Panc1 (cell line): Measurements from ENCODE around the gene ARHGAP4. TPM values are rescaled to one million over a fixed set of nuclear protein-coding genes. Genes with fewer than 3 reads are reported as not detected.

Experiments used
- ATAC-seq: fragments of 200-7000 bp; cut with Tn5 transposase; 2 replicates; pipeline ENCODE4 v1.9.1; 2020; ENCODE audit warnings: mild to moderate bottlenecking, moderate library complexity
- BruUV-seq: library from RNA; stranded (reverse); fragments of 400-500 nt; replicated peaks from 2 replicates; lab custom pipeline; 2021; lab: Mats Ljungman, UMichigan
- CTCF ChIA-PET: fragments of 300-600 bp; sonication (Branson Sonifier 250); formaldehyde crosslinking; loops from one replicate; lab custom pipeline; 2022; ENCODE audit warnings: antibody characterized with exemption; lab: Charles Lee
- POLR2A ChIA-PET: fragments of 300-600 bp; sonication (Branson Sonifier 250); formaldehyde crosslinking; loops from one replicate; lab custom pipeline; 2022; ENCODE audit warnings: antibody characterized with exemption; lab: Charles Lee
- DNase-seq: peaks from one replicate; pipeline ENCODE4 v3.0.0-alpha.2; 2010; ENCODE audit warnings: low read depth, low spot score
- H3K27ac ChIP-seq: 2 replicates; pipeline ENCODE4 v1.5.1; 2011; ENCODE audit warnings: mild to moderate bottlenecking, low read length, inconsistent platforms
- H3K27me3 ChIP-seq: fragments of 200-500 bp; sonication (Bioruptor generic); 2 replicates; pipeline ENCODE4 v1.6.0; 2014; ENCODE audit warnings: low read length, inconsistent platforms; ENCODE audit not compliant: control insufficient read depth, insufficient read depth
- H3K36me3 ChIP-seq: fragments of 200-500 bp; sonication (Bioruptor generic); 2 replicates; pipeline ENCODE4 v1.5.1; 2014; ENCODE audit warnings: inconsistent platforms, mild to moderate bottlenecking, low read length, moderate library complexity; ENCODE audit not compliant: control insufficient read depth, insufficient read depth
- H3K4me1 ChIP-seq: 2 replicates; pipeline ENCODE4 v1.5.1; 2011; ENCODE audit warnings: inconsistent platforms, mild to moderate bottlenecking, low read length, moderate library complexity; ENCODE audit not compliant: control insufficient read depth, insufficient read depth
- H3K4me3 ChIP-seq, 2 experiments: 2 replicates each; pipeline ENCODE4 v1.5.1; 2011 to 2012; ENCODE audit warnings: low read depth in 2 of 2, low read length in 2 of 2, mild to moderate bottlenecking in 2 of 2, inconsistent platforms in 1 of 2, moderate library complexity in 1 of 2
- H3K9me3 ChIP-seq: fragments of 200-500 bp; sonication (Bioruptor generic); 2 replicates; pipeline ENCODE4 v1.5.1; 2014; ENCODE audit warnings: low read depth, mild to moderate bottlenecking, inconsistent platforms, low read length, moderate library complexity; ENCODE audit not compliant: control insufficient read depth, insufficient read depth
- POLR2AphosphoS5 ChIP-seq: IDR thresholded peaks from 2 replicates; pipeline ENCODE4 v1.6.1; 2012; ENCODE audit warnings: mild to moderate bottlenecking, low read depth, low read length, moderate library complexity
- SIN3A ChIP-seq: IDR thresholded peaks from 2 replicates; pipeline ENCODE4 v1.6.1; 2012; ENCODE audit warnings: low read depth, mild to moderate bottlenecking, low read length, moderate library complexity, borderline replicate concordance; ENCODE audit not compliant: insufficient read depth
- TCF7L2 ChIP-seq: IDR thresholded peaks from 2 replicates; pipeline ENCODE4 v1.6.1; 2011; ENCODE audit warnings: mild to moderate bottlenecking, low read depth, low read length, inconsistent platforms
- in situ Hi-C: cut with HindIII; loops from 2 replicates; pipeline ENCODE4 v1.10.0; 2016; ENCODE audit warnings: low sequenced_read_pairs, low pct_unique_long_range_greater_than_20kb
- intact Hi-C: fragments of 100-400 bp; cut with micrococcal nuclease; formaldehyde crosslinking; loops from one replicate; pipeline ENCODE4 v1.10.0; 2022; ENCODE audit not compliant: unreplicated experiment
- total RNA-seq: library from RNA; stranded (reverse); gene quantifications from one replicate; pipeline ENCODE4 v1.2.1, GENCODE V29; 2021; ENCODE audit not compliant: unreplicated experiment
- TF ChIP-seq, protein P1 (sequence below), 2 experiments: IDR thresholded peaks; 2 replicates each; pipeline ENCODE4 v1.6.1; 2011 to 2012; ENCODE audit warnings: low read depth in 2 of 2, control low read depth in 1 of 2, low read length in 1 of 2, mild to moderate bottlenecking in 1 of 2, moderate library complexity in 1 of 2; ENCODE audit not compliant: insufficient read depth in 1 of 2
- TF ChIP-seq, protein P2 (sequence below): fragments of 450-650 bp; IDR thresholded peaks from 2 replicates; pipeline ENCODE4 v1.5.1; 2017; ENCODE audit warnings: mild to moderate bottlenecking

Gene ARHGAP4
- total RNA-seq, 1 experiment from 2014 or later: 225 TPM

DNA sequence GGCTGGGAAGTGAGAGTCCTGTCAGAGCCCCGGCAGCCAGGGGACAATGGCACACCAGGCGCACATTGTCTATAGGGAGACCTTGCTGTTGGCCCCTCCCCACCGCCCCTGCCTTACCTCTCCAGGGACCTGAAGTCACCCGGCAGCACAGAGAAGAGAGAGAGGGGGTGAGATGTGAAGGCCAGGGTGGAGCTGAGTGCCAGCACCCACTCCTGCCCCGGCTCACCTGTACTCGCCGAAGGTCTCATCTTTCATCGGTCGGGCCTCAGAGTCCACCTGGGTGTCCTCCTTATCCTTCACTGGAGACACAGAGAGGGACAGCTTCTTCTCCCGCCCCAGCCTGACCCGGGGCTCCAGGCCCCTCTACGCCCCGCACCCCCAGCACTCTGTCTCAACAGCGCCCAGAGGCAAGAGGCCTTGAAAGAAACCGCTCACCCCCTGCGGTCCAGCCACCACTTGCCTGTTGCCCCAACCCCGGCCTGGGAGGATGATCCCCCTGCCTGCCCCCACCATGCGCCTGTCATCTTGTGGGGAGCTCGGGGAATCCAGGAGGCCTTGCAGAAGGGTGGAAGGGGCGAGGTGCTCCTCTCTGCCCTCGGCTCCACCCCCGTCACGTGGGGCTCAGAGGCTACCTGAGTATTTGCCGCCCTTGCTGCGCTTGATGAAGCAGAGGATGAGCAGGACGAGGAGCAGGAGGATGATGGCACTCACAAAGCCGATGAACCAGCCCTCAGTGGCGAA lies 62.6 kb downstream of the ARHGAP4 start:
- H3K27me3 ChIP-seq: no peaks in the 10 kb centered on the region
- ChIA-PET CTCF (no interaction called here), POLR2A (no interaction called here)
- H3K9me3 ChIP-seq: no peaks in the 10 kb centered on the region
- DNase-seq (no peak), ATAC-seq (no peak)
- H3K36me3 ChIP-seq: no peaks in the 10 kb centered on the region
- intact Hi-C loops: no loop called here
- BruUV-seq: no TSS peak
- in situ Hi-C loops: no loop called here
- H3K4me3 ChIP-seq: no peak overlapping the region
- H3K4me1 ChIP-seq: no peaks in the 10 kb centered on the region
- TF ChIP-seq, protein P1, sequence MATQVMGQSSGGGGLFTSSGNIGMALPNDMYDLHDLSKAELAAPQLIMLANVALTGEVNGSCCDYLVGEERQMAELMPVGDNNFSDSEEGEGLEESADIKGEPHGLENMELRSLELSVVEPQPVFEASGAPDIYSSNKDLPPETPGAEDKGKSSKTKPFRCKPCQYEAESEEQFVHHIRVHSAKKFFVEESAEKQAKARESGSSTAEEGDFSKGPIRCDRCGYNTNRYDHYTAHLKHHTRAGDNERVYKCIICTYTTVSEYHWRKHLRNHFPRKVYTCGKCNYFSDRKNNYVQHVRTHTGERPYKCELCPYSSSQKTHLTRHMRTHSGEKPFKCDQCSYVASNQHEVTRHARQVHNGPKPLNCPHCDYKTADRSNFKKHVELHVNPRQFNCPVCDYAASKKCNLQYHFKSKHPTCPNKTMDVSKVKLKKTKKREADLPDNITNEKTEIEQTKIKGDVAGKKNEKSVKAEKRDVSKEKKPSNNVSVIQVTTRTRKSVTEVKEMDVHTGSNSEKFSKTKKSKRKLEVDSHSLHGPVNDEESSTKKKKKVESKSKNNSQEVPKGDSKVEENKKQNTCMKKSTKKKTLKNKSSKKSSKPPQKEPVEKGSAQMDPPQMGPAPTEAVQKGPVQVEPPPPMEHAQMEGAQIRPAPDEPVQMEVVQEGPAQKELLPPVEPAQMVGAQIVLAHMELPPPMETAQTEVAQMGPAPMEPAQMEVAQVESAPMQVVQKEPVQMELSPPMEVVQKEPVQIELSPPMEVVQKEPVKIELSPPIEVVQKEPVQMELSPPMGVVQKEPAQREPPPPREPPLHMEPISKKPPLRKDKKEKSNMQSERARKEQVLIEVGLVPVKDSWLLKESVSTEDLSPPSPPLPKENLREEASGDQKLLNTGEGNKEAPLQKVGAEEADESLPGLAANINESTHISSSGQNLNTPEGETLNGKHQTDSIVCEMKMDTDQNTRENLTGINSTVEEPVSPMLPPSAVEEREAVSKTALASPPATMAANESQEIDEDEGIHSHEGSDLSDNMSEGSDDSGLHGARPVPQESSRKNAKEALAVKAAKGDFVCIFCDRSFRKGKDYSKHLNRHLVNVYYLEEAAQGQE (IDR thresholded peaks at IDR 0.05; ENCODE audit: insufficient read depth in 1 of 2, low read depth in 2 of 2, low read length in 1 of 2): no peak
- TF ChIP-seq POLR2AphosphoS5: no peak
- TF ChIP-seq, protein P2, sequence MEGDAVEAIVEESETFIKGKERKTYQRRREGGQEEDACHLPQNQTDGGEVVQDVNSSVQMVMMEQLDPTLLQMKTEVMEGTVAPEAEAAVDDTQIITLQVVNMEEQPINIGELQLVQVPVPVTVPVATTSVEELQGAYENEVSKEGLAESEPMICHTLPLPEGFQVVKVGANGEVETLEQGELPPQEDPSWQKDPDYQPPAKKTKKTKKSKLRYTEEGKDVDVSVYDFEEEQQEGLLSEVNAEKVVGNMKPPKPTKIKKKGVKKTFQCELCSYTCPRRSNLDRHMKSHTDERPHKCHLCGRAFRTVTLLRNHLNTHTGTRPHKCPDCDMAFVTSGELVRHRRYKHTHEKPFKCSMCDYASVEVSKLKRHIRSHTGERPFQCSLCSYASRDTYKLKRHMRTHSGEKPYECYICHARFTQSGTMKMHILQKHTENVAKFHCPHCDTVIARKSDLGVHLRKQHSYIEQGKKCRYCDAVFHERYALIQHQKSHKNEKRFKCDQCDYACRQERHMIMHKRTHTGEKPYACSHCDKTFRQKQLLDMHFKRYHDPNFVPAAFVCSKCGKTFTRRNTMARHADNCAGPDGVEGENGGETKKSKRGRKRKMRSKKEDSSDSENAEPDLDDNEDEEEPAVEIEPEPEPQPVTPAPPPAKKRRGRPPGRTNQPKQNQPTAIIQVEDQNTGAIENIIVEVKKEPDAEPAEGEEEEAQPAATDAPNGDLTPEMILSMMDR: no peak
- no peak for TF ChIP-seq TCF7L2
- no peak for TF ChIP-seq SIN3A
- H3K27ac ChIP-seq: no peak overlapping the region

DNA sequence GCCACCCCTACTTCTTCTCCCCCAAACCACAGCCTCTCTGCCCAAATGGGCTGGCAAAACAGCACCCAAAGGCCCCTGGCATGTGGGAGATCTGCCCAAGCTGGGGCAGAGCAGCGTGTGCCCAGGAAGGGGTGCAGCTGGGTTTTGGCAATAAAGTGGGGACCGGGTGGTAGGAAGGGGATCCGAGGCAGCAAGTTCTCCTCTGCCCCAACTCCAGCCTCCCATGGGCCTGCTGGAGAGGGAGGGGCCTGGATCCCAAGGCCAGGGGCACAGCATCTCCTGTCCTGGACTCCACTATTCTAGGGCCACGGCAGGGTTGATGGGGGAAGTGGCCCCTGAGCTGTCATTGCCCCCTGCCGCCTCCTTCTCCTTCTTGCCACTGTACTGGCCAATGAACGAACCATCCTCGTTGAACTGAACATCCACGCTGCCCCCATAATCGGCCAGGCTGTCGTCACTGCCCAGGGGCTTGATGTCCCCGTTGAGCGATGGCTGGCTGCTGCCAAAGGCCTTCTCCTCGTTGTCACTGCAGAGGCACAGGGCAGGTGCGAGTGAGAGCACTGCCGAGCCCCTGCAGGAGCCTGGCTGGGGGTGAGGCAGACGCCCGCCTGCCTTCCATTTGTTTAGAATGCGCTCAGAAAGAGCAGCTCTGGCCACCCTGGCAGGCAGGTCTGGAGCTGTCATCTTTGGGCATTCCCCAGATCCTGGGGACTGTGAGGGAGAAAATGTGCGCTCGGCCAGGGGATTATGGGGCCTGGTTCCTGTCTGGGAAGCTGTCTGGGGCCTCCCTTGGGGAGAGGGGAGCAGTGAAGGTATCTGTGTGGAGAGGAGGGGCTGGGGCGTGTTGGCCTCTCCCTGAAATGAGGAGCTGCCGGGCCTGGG lies 63.5 kb downstream of the ARHGAP4 start:
- Histone ChIP-seq H3K4me1 (no peaks in the 10 kb centered on the region), H3K27ac (no peak overlapping the region), H3K27me3 (no peaks in the 10 kb centered on the region; the same call in 1 of the 2 replicates), H3K36me3 (no peaks in the 10 kb centered on the region), H3K4me3 (no peak overlapping the region), H3K9me3 (no peaks in the 10 kb centered on the region)
- ChIA-PET CTCF (no interaction called here), POLR2A (no interaction called here)
- intact Hi-C loops (no loop called here), in situ Hi-C loops (no loop called here)
- TF ChIP-seq SIN3A: no peak
- BruUV-seq: no TSS peak
- ATAC-seq: no peak
- DNase-seq: no peak
